COLO829 (cell line): ENCODE measurements around the gene RNF212.
"Not testable (repeated sequence)": the region's sequence is repeated elsewhere in the genome, so short reads cannot be mapped to it uniquely, and the experiment has no call there.

Experiments used
- DNase-seq: peaks from one replicate; pipeline ENCODE4 v3.0.0; 2012; ENCODE audit warnings: low spot score

RNF212 gene

GRCh38 chr4:1065732-1066131 is 47.6 kb downstream of the RNF212 start:
- no peak for DNase-seq

GRCh38 chr4:1062419-1062818 is 50.9 kb downstream of the RNF212 start:
- DNase-seq, result no peak

- no peak for DNase-seq
These were observed 51.6 kb downstream of the RNF212 start for GRCh38 chr4:1061760-1062159.

- DNase-seq, result no peak
These were observed 52.2 kb downstream of the RNF212 start for GRCh38 chr4:1061056-1061700.

GRCh38 chr4:1060621-1061020 is 52.7 kb downstream of the RNF212 start:
- no peak for DNase-seq

- DNase-seq, result no peak
These were observed 53.2 kb downstream of the RNF212 start for GRCh38 chr4:1060121-1060520.

GRCh38 chr4:1058997-1059665 is 54.2 kb downstream of the RNF212 start:
- no peak for DNase-seq

- no peak for DNase-seq
These were observed 55.0 kb downstream of the RNF212 start for GRCh38 chr4:1058198-1058996.

- no peak for DNase-seq
These were observed 56.0 kb downstream of the RNF212 start for GRCh38 chr4:1057403-1057745.

- no peak for DNase-seq
These were observed 56.5 kb downstream of the RNF212 start for GRCh38 chr4:1056671-1057402.

GRCh38 chr4:1055721-1056590 is 57.4 kb downstream of the RNF212 start:
- DNase-seq, result no peak

GRCh38 chr4:1055243-1055701 is 58.1 kb downstream of the RNF212 start:
- not testable (repeated sequence) for DNase-seq

- DNase-seq, result not testable (repeated sequence)
These were observed 58.6 kb downstream of the RNF212 start for GRCh38 chr4:1054696-1055242.

- not testable (repeated sequence) for DNase-seq
These were observed 59.5 kb downstream of the RNF212 start for GRCh38 chr4:1053891-1054290.

GRCh38 chr4:1053080-1053661 is 60.2 kb downstream of the RNF212 start:
- DNase-seq, result no peak

- no peak for DNase-seq
These were observed 61.1 kb downstream of the RNF212 start for GRCh38 chr4:1052231-1052671.

- DNase-seq, result no peak
These were observed 61.9 kb downstream of the RNF212 start for GRCh38 chr4:1051472-1051871.

- DNase-seq, result no peak
These were observed 62.7 kb downstream of the RNF212 start for GRCh38 chr4:1050486-1051213.

- DNase-seq, result no peak
These were observed 63.8 kb downstream of the RNF212 start for GRCh38 chr4:1049591-1049905.
